Fibroblast of lung (primary cell): ENCODE data around the gene CCDC60.

Source experiments
- EZH2 ChIP-seq: IDR thresholded peaks from 2 replicates; pipeline ENCODE4 v1.5.1; 2012; ENCODE audit warnings: low read length, control low read depth, mild to moderate bottlenecking; ENCODE audit errors: missing control alignments
- TF ChIP-seq, protein P1 (sequence below), 2 donors: IDR thresholded peaks in 1 of 2; conservative IDR thresholded peaks in 1 of 2; 1 replicate in 1 of 2; 2 replicates in 1 of 2; pipeline ENCODE4 v1.5.1; 2011 to 2012; ENCODE audit warnings: low read length in 2 of 2, control low read depth in 1 of 2, inconsistent platforms in 1 of 2, low read depth in 1 of 2, mild to moderate bottlenecking in 1 of 2

DNA sequence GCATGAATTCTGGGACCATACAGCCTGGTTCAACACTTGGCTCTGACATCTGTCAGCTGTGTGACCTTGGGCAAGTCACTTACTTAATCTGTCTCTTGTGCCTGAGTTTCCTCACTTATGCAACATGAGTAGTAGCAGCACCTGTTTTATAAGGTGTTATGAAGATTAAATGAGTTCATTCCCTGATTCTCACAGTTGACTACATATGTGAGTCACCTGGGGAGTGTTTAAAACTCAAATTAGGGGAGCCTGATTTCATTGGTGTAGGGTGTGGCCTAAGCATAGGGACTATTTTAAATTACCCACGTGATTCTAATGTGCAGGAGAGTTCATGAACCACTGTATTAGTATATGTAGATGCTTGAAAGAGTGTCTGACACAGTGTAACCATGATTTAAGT, 222.3 kb downstream of the CCDC60 start:
- TF ChIP-seq, protein P1, sequence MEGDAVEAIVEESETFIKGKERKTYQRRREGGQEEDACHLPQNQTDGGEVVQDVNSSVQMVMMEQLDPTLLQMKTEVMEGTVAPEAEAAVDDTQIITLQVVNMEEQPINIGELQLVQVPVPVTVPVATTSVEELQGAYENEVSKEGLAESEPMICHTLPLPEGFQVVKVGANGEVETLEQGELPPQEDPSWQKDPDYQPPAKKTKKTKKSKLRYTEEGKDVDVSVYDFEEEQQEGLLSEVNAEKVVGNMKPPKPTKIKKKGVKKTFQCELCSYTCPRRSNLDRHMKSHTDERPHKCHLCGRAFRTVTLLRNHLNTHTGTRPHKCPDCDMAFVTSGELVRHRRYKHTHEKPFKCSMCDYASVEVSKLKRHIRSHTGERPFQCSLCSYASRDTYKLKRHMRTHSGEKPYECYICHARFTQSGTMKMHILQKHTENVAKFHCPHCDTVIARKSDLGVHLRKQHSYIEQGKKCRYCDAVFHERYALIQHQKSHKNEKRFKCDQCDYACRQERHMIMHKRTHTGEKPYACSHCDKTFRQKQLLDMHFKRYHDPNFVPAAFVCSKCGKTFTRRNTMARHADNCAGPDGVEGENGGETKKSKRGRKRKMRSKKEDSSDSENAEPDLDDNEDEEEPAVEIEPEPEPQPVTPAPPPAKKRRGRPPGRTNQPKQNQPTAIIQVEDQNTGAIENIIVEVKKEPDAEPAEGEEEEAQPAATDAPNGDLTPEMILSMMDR (conservative IDR thresholded peaks at IDR 0.05 in 1 of 2, IDR thresholded peaks at IDR 0.05 in 1 of 2; ENCODE audit: low read depth in 1 of 2, low read length in 2 of 2), result no peak
- TF ChIP-seq EZH2, result no peak
